Endodermal cell (in vitro differentiated cells): ENCODE results near the gene MYO15B. TPM values are rescaled to one million over a fixed set of nuclear protein-coding genes. Genes with fewer than 3 reads are reported as not detected.

Experiments
- DNase-seq: peaks from one replicate; pipeline ENCODE4 v3.0.0-alpha.2; 2017
- H3K27ac ChIP-seq: 2 replicates; pipeline ENCODE4 v1.5.1; 2013; ENCODE audit warnings: mild to moderate bottlenecking, low read depth, low read length, moderate library complexity
- H3K27me3 ChIP-seq: 2 replicates; pipeline ENCODE4 v1.6.1; 2013; ENCODE audit warnings: mild to moderate bottlenecking, low read length, moderate library complexity; ENCODE audit not compliant: insufficient read depth, control insufficient read depth, poor library complexity, severe bottlenecking
- H3K36me3 ChIP-seq: 2 replicates; pipeline ENCODE4 v1.7.0; 2013; ENCODE audit warnings: mild to moderate bottlenecking, low read length, moderate library complexity; ENCODE audit not compliant: control insufficient read depth, insufficient read depth
- H3K4me1 ChIP-seq: one replicate; pipeline ENCODE4 v1.7.0; 2013; ENCODE audit warnings: low read length; ENCODE audit not compliant: control insufficient read depth, insufficient read depth
- H3K4me3 ChIP-seq: 2 replicates; pipeline ENCODE4 v1.5.1; 2013; ENCODE audit warnings: mild to moderate bottlenecking, low read length, moderate library complexity
- H3K9ac ChIP-seq: 2 replicates; pipeline ENCODE4 v1.6.1; 2013; ENCODE audit warnings: mild to moderate bottlenecking, low read length, moderate library complexity; ENCODE audit not compliant: poor library complexity, severe bottlenecking; ENCODE audit errors: extremely low read depth
- H3K9me3 ChIP-seq: 2 replicates; pipeline ENCODE4 v1.6.1; 2013; ENCODE audit warnings: mild to moderate bottlenecking, low read length, moderate library complexity; ENCODE audit not compliant: control insufficient read depth
- H3K27ac Mint-ChIP-seq: 2 replicates; pipeline ENCODE4 v1.8.0; 2020; ENCODE audit warnings: mixed read lengths
- H3K27me3 Mint-ChIP-seq: 2 replicates; pipeline ENCODE4 v1.8.0; 2021; ENCODE audit warnings: mild to moderate bottlenecking, mixed read lengths; ENCODE audit not compliant: insufficient read depth
- H3K36me3 Mint-ChIP-seq: 2 replicates; pipeline ENCODE4 v1.8.0; 2020; ENCODE audit warnings: low read depth, mixed read lengths
- H3K4me1 Mint-ChIP-seq: 2 replicates; pipeline ENCODE4 v1.8.0; 2020; ENCODE audit warnings: mixed read lengths
- H3K4me3 Mint-ChIP-seq: 2 replicates; pipeline ENCODE4 v1.8.0; 2020; ENCODE audit warnings: mild to moderate bottlenecking, moderate library complexity, mixed read lengths
- H3K9me3 Mint-ChIP-seq: 2 replicates; pipeline ENCODE4 v1.8.0; 2020; ENCODE audit warnings: mild to moderate bottlenecking, mixed read lengths
- CTCF ChIP-seq: fragments of 200-600 bp; sonication (generic); conservative IDR thresholded peaks from 2 replicates; pipeline ENCODE4 v1.5.0; 2021; ENCODE audit warnings: antibody characterized with exemption, mild to moderate bottlenecking
- WGBS, 2 experiments: methylation state at CpG; one replicate each; pipeline versions ENCODE4 v1.1.5 to v1.1.7; 2013; ENCODE audit warnings: missing lambda C conversion rate in 2 of 2, mixed read lengths in 1 of 2; ENCODE audit not compliant: insufficient coverage in 1 of 2, insufficient read length in 1 of 2; 5-methylcytosine and 5-hydroxymethylcytosine counted together
- total RNA-seq, 2 donors: library from RNA; stranded (reverse); fragmentation: NEBNext Ultra II Directional in 1 of 2; extraction: Animal tissue kit (Norgen Biotek cat#: 25700) in 1 of 2; gene quantifications; 2 replicates in 1 of 2; 3 replicates in 1 of 2; pipeline ENCODE4 v1.2.1, GENCODE V29; 2021

MYO15B gene
- total RNA-seq, 2 donors from 2014 or later: 89.0 to 123 TPM

- H3K9me3 Mint-ChIP-seq: no peaks in the 10 kb centered on the region
- peaks cover 46% of the 10 kb centered on the region for H3K36me3 Mint-ChIP-seq
Observed at GRCh38 chr17:75564195-75564594, 23.4 kb upstream of the MYO15B start.

GRCh38 chr17:75565066-75565465, 22.5 kb upstream of the MYO15B start:
- H3K27ac ChIP-seq: no peak overlapping the region
- Mint-ChIP-seq H3K4me3 (no peak overlapping the region), H3K4me1 (no peaks in the 10 kb centered on the region), H3K27ac (no peak overlapping the region), H3K36me3 (peaks cover 38% of the 10 kb centered on the region), H3K9me3 (no peaks in the 10 kb centered on the region), H3K27me3 (no peaks in the 10 kb centered on the region)
- H3K27me3 ChIP-seq: no peaks in the 10 kb centered on the region
- H3K4me3 ChIP-seq: no peak overlapping the region
- no peak overlapping the region for H3K9ac ChIP-seq
- no peaks in the 10 kb centered on the region for H3K9me3 ChIP-seq
- peak; percentile 41 for DNase-seq
- no peaks in the 10 kb centered on the region for H3K4me1 ChIP-seq
- no peak for TF ChIP-seq CTCF
- WGBS, 2 experiments: 87 to 94% methylated on average over 4 to 7 of the region's 7 CpGs
- H3K36me3 ChIP-seq: peaks cover 7% of the 10 kb centered on the region

More at GRCh38 chr17:75564195-75564594, 23.4 kb upstream of the MYO15B start:
- H3K27me3 ChIP-seq: no peaks in the 10 kb centered on the region
- H3K4me1 ChIP-seq: no peaks in the 10 kb centered on the region
- H3K4me3 Mint-ChIP-seq: no peak overlapping the region
- no peaks in the 10 kb centered on the region for H3K27me3 Mint-ChIP-seq
- WGBS, 2 experiments: 94 to 96% methylated on average over 11 of the region's 11 CpGs
- no peak overlapping the region for H3K4me3 ChIP-seq
- H3K9ac ChIP-seq: no peak overlapping the region
- no peak overlapping the region for H3K27ac Mint-ChIP-seq
- peak; percentile 38 for DNase-seq
- no peaks in the 10 kb centered on the region for H3K4me1 Mint-ChIP-seq
- no peak for TF ChIP-seq CTCF
- H3K36me3 ChIP-seq: peaks cover 7% of the 10 kb centered on the region
- no peaks in the 10 kb centered on the region for H3K9me3 ChIP-seq
- H3K27ac ChIP-seq: no peak overlapping the region

GRCh38 chr17:75565618-75566017, 22.0 kb upstream of the MYO15B start:
- no peaks in the 10 kb centered on the region for H3K9me3 ChIP-seq
- Mint-ChIP-seq H3K4me1 (no peaks in the 10 kb centered on the region), H3K27me3 (no peaks in the 10 kb centered on the region), H3K4me3 (no peak overlapping the region), H3K27ac (no peak overlapping the region), H3K36me3 (peaks cover 39% of the 10 kb centered on the region), H3K9me3 (no peaks in the 10 kb centered on the region)
- no peak for TF ChIP-seq CTCF
- H3K9ac ChIP-seq: no peak overlapping the region
- DNase-seq: no peak
- no peaks in the 10 kb centered on the region for H3K4me1 ChIP-seq
- WGBS, 2 experiments: 93 to 95% methylated on average over 5 to 6 of the region's 6 CpGs
- H3K36me3 ChIP-seq: peaks cover 7% of the 10 kb centered on the region
- no peaks in the 10 kb centered on the region for H3K27me3 ChIP-seq
- no peak overlapping the region for H3K27ac ChIP-seq
- H3K4me3 ChIP-seq: no peak overlapping the region
